ENCODE results near the gene SPATA1.
"Not testable (repeated sequence)": the region's sequence is repeated elsewhere in the genome, so short reads cannot be mapped to it uniquely, and the experiment has no call there.

Gene SPATA1

DNA sequence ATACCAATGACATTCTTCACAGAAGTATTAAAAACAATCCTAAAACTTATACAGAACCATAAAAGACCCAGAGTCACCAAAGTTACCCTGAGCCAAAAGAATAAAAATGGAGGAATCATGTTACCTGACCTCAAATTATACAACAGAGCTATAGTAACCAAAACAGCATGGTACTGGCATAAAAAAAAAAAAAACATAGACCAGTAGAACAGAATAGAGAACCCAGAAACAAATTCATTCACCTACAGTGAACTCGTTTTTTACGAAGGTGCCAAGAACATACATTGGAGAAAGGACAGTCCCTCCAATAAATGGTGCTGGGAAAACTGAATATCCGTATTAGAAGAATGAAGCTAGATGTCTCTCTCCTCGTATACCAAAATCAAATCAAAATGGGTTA is 2.8 kb downstream of the SPATA1 start:
- DNase-seq (ENCODE audit: low spot score), result no peak

DNA sequence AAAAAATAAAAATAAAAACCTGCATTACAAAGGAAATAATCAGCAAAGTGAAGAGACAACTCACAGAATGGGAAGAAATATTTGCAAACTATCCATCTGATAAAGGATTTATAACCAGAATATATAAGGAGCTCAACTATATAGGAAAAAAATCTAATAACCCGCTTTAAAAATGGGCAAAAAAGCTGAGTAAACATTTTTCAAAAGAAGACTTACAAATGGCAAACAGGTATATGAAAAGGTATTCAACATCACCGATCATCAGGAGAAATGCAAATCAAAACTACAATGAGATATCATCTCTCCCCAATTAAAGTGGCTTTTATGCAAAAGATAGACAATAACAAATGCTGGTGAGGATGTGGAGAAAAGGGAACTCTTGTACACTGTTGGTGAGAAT is 4.0 kb downstream of the SPATA1 start:
- DNase-seq (ENCODE audit: low spot score), result no peak

DNA sequence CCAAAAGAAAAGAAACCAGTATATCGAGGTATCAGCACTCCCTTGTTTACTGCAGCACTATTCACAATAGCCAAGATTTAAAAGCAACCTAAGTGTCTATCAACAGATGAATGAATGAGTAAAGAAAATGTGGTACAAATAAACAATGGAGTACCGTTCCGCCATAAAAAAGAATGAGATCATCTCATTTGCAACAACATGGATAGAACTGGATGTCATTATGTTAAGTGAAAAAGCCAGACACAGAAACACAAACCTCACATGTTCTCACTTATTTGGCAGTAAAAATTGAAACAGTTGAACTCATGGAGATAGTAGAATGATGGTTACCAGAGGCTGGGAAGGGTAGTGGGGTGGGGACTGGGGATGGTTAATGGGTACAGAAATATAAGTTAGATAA is 4.5 kb downstream of the SPATA1 start:
- DNase-seq (ENCODE audit: low spot score), result no peak

DNA sequence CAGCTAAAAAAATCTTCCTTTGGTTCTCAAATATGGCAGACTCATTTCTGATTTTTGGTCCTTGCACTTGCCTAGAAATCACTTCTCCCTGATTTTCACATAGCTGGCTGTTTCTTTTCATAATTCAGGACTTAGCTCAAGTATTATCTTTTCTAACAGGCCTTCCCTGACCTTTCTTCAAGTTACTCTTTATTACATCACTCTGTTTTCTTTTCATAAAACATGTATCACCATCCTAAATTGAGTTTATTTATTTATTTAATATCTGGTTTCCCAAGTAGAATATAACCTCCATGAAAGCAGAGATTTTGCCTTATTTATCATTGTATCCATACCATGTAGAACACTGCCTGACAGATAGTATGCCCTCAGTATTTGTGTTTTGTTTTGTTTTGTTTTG is 18.4 kb downstream of the SPATA1 start:
- no peak for DNase-seq (ENCODE audit: low spot score)

DNA sequence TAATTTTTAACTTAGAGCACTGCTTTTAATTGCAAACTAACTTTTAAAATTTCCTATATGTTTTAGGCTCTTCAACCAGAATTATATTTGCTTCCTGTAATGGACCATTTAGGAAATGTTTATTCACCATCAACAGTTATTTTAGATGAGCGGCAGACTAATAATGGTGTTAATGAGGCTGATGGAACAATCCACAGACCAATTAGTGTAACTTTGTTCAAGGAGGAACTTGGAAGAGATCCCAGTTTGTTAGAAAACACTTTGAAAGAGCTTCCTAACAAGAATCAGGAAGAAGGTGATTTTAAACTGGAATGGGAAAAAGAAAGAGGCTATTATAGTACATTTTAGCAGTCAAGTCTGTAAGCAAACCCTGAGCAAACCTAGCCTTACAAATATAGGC is 19.6 kb downstream of the SPATA1 start:
- no peak for DNase-seq (ENCODE audit: low spot score)

DNA sequence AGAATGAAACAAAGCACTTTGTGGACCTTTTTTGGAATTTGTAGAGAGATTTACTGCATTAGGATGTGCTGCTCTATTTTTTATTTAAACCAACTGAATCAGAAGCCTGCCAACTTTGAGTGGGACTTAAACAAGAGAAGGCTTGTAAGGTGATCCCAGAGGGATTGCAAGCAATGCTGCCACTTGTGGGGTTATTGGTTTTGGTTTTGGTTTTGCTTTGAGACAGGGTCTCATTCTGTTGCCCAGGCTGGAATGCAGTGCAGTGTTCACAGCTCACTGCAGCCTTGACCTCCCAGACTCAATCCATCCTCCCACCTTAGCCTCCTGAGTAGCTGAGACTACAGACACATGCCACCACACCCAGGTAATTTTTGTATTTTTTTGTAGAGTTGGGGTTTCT is 32.4 kb downstream of the SPATA1 start:
- DNase-seq (ENCODE audit: low spot score), result no peak

DNA sequence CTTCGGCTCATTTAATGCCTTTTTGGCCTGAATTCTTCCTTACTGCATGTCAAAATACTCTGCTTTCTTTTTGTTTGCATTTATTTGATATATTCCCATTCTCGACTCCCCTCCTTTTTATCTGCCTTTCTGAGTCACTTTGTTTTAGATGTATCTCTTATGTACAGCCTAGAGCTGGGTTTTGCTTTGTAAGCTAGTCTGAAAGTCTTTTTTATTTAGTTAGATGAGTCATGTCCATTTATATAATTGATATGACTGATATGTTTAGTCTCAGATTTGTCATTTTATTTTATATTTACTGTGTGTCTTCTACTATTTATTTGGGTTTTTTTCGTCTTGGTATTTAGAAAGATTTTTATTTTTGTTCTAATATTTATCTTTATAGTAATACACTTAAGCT is 33.8 kb downstream of the SPATA1 start:
- DNase-seq (ENCODE audit: low spot score), result no peak

DNA sequence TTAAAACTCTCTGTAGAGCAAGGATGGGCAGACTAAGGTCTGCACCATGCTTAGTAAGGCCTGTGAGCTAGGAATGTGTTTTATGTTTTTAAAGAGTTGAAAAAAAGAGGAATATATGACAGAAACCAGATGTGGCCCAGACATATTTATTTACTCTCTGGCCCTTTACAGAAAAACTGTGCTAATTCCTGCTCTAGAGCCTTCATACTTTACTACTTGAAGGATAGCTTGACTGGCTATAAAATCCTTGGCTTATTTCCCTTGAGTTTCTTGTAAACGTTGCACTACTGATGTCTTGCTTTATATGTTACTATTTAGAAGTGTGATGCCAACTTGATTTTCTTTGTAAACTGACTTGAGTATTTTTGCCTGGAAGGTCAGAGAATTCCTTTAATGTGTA is 34.6 kb downstream of the SPATA1 start:
- DNase-seq (ENCODE audit: low spot score), result no peak

DNA sequence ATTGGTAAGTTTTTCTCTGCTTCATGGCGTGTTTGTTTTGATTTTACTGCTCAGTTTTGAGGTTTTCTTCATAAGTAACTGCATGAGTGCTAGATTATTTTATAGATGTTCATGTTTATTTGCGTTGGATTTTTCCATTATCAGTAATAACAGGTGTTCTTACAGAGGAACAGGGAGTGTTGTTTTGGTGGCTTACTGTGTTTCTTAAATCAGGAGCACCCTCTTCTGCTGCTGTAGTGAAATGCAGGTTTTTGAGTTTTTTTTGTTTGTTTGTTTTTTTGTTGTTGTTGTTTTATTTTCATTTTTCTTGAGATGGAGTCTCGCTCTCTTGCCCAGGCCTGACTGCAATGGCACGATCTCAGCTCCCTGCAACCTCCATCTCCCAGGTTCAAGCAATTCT is 35.5 kb downstream of the SPATA1 start:
- DNase-seq (ENCODE audit: low spot score), result no peak

DNA sequence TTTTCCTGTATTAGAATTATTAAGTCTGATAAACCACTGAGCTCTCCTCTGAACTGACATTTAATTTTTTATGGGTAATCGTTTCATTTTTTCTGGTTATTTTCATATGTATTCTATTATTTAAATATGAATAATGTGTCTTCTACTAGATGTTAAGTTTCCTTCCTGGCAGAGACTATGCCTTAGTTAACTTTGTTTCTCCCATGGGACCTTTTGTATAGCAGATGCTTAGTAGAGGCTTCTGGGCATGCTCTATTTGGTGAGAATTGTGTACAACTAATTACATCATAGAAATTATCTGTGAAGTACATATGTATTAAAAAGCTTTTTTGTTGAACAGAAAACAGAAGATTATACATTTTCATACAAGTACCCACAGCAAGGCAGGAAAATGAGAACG is 44.6 kb downstream of the SPATA1 start:
- DNase-seq (ENCODE audit: low spot score), result no peak

DNA sequence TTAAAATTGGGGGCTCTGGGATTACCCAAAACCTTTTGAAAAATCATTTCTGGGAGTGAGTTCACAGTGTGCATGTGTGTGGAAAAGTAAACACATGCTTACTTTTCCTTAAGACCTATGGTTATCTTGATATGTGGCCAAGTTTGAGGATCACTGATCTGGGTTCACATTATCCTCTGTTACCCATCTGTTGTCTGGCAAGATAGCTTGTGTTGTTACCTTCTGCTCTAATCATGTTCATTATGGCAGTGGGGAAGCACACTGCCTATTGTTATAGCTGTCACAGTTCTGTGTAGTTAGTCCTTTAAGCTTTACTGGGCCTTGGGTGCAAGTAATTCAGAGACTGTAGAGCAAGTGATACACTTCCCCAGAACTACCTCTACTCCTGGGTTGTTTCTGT is 63.0 kb downstream of the SPATA1 start:
- DNase-seq (ENCODE audit: low spot score), result no peak

DNA sequence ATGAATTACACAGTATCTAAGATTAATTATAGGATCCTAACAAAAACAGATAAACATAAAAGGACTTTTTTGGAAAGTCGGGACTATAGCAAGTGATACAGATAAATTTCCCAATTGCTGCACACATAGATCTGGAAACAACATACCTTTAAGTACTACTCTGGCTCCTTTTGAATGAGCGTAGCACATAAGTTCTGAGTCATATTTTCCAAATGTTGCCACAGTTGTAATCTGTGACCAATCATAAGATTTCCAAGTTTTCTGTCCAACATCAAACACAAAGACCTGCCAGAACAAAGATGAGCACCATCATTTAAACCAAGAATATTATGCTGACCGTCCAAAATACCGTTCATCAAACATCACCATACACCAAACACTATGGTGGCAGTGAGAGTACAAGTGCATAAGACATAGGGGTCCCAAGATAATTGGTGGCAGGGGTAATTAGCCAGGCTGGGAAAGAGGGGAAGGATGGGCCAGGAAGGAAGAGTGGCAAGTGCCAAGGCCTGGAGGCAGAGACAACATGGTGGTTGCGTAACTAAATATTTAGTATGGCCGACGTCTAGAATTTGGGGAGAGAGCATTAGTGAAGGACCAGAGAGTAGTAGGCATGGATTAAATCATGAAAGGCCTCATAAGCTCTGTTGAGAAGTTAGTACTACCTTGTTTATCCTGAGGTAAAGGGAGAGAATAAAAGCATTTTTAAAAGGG is 64.4 kb downstream of the SPATA1 start:
- DNase-seq (ENCODE audit: low spot score), result no peak

DNA sequence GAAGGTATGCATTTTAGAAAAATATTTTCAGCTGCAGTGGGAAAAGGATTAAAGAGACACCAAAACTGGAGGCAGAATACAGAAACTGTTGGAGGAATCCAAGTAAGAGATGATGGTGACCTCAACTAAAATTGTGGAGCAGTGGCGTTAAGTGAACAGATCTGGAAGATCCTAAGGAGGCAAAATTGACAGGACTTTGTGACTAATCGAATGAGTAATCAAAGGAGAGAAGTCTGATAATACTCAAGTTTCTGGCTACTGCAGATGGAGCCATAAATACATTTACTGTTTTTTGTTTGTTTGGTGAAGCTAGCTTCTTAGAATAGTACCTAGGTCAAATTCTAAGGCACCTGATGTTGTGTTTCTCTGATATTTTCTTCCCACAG is 65.0 kb downstream of the SPATA1 start:
- DNase-seq (ENCODE audit: low spot score), result no peak

DNA sequence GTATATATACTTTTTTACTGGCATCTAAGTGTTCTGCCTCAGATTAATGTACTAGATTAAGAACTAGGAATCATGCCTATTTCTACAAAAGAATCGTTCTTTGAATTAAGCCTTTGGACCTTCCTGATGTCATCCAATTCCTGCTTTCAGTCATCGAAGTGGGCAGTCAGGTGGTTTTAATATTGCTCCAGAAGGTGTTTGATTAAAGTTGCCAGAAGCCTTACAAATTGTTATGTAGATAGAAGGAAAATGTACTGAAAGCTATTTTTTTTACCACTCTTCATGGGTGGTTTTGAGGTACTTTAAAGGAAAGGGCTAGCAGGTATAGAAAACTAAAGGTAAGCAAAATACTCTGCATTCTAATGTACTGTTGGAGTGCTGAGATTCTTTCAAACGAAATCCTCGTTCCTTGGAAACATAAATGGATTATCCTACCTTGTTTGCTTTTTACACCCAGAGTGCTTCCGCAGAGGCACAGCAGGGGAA is 67.3 kb downstream of the SPATA1 start:
- DNase-seq (ENCODE audit: low spot score), result no peak

DNA sequence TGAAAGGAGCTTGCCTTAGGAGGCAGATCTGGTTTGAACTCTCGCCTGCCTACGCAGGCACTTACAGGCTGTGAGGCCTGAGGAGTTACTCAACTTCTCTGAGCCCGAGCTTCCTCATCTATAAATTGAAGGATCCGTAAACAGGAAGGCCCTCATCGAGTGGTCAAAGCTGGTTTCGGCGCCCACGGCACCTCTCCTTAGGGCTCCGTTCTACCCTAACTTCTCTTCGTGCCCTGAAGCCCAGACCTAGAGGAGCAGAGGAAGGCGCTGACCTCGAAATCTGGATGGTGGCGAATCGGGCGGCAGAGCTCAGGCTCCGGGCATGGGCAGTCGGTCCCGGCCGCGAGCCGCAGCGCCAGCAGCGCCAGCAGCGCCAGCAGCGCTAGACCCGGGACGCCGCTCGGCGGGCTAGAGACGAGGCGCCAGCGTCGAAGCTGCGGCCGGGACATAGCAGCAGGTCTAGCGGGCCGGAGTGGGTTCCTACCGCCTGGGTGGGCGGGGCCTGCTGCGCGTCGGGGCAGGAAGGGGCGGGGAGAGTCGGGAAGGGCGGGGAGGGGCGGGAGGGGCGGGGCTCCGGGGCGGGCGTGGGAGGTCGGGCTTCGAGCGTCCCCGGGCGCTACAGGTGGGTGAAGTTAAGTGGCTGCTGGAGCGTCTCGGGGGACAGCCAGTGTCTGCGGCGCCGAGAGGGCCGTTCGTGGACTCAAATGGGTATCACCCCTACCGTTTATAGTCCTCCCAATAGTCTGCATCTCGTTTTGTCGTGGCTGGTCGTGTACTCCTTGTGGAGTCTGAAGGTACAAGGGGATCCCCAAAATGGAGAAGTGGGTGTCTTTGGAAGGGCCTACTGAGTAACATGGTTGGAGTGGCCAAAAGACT is 68.0 kb downstream of the SPATA1 start, which contains the start of gene CTBS:
Gene CTBS, minus strand, starts transcription at position 474 of the 876 bp plus-strand sequence. Its CDS starts 25 bp downstream, at position 449.
- peak; percentile 98 for DNase-seq (ENCODE audit: low spot score)

DNA sequence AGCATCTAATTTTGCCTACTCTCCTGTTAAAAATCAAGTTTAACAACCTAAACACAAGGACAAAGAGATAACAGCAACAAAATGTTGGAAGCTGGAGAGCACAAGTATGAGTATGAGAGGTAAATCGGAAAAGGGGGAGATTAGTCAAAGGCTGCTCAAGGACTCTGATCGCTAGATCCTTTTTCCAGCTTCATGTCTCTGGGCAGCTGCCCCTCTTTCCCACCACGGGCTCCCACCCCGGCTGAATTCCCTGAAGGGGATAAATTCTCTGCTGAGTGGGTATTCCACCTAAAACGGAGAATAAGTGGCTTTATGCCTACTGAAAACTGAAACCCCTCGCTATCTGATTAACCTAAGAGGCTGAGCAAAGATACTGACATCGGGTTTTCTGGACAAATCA is 68.8 kb downstream of the SPATA1 start:
- no peak for DNase-seq (ENCODE audit: low spot score)

DNA sequence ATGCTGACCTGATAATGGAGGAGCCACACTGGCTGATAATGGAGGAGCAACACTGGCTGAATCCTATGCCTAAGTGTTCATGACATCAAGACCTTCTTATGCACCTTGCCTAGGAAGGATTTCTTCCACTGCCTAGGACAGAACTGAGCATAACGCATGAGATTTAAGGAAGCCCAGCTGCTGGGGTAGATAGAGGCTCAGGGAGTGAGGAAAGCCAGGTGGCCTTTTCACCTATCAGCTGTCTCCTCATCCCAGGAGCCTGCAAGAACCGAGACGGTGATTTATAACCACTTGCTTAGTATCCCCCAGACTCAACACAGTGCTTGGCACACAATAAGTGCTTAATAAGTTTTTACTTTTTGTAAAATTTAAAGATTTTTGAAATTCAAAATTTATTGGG is 75.5 kb downstream of the SPATA1 start:
- no peak for DNase-seq (ENCODE audit: low spot score)

DNA sequence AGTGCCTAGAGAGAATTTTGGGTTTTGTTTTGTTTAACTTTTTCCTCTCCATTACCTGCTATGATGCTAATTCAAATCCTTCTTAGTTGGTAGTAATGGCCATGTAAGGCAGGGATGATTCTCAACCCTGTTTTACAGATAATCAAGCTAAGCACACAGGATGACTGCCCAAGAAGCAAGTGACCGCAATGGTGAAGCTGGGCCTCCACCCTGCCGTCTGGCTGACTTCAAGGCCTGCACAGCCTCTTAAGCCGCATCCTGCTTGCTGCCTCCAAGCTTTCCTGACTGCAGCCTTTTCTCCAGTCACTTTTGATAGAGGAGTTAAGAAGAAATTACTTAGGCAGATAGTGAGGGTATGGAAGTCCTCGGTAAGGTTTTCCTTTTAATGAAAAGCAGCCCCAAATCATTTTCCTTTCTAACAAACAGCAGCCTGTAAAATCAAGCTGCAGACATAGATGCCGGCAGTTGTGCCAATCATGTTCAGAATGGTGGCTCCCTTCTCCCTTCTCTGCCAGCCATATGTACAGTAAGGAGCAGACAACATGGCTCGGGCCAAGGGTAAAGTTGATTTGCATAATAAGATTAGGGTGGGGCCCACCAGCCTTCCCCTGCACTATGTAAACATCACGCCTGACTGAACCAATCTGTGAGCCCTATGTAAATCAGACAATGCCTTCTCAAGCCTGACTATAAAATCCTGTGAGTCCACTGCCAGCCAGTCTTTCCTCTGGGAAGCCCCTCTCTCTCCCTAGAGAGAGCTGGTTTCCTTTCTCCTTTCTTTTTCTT is 76.8 kb downstream of the SPATA1 start:
- no peak for DNase-seq (ENCODE audit: low spot score)

DNA sequence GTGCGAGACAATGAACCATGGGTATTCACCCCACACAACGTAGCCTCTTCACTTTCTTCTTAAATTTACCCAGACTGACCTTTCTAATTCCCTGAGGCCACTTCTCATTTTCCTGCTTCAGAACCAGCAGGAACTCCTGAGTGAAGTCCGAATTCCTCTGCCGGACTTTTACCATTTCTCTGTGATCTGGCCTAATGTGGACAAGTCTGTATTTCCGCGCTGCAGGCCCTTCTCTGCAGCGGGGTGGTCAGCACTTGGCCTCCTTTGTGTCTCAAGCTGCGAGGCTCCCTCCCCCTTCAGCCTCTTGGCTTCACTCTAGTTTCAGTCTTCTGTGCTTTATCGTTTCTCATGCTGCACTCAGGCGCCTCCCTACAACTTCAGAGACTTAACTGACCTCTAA is 77.5 kb downstream of the SPATA1 start:
- DNase-seq (ENCODE audit: low spot score), result no peak

DNA sequence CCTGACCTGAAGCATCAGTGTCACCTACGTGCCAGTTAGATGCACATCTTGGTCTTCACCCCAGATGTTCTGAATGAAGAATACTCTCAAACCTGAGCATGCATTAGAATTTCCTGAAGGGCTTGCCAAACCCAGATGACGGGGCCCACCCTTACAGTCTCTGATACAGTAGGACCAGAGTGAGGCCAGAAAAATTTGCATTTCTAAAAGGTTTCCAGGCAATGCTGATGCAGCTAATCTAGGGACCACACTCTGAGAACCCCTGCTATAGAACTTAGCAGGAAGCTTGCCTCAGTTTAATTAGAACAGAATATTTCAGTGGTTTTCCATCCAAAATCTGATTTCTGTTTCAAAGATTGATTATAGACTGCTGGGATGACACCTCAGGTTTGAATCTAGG is 77.9 kb downstream of the SPATA1 start:
- DNase-seq (ENCODE audit: low spot score), result no peak

DNA sequence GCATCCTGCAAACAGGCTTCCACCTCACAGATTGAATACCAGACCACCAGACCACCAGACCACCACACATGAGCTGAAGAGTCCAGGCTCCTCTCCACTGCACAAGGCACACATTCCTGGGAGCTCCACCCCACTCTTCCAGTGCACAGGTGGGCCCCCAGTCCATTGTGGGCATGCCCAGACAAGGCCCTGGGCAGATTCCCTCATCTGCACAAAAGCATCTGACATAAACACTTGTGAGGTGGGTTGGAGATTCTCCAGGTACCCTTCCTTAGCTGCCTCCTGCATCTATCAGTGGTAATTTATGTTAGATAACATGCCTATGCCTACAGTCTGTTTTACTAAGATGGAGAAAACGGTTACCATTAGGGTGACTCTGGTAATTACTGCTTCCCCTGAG is 79.6 kb downstream of the SPATA1 start:
- no peak for DNase-seq (ENCODE audit: low spot score)

DNA sequence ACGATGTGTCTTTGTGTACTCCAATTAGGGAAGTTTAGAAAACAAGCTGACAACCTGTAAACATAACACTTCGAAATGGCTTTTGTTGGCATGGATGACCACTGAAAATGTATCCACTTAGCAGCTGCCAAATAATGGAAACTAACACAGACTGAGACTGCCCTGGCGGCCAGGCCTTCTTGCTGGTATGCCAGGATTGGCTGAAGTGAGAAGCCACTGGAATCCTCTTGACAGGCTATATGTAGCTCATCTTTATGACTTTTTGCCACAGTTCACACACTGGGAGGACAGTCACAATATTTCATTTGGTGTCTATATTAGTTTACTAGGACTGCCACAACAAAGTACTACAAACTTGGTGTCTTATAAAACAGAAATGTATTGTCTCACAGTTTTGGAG is 80.9 kb downstream of the SPATA1 start:
- DNase-seq (ENCODE audit: low spot score), result no peak

DNA sequence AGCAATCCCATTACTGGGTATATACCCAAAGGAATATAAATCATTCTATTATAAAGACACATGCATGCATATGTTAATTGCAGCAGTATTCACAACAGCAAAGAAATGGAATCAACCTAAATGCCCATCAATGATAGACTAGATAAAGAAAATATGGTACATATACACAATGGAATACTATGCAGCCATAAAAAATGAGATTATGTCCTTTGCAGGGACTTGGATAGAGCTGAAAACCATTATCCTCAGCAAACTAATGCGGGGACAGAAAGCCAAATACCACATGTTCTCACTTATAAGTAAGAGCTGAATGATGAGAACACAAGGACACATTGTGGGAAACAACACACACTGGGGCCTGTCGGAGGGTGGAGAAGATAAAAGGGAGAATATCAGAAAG is 88.8 kb downstream of the SPATA1 start:
- DNase-seq (ENCODE audit: low spot score), result not testable (repeated sequence)

Data from iPS-NIHi11 (cell line).